Mesenchymal stem cell (in vitro differentiated cells and primary cell): ENCODE measurements around the gene ZNF337.
A peak's percentile ranks its signal among the peaks of the same experiment; 100 is the strongest.
"Not testable (repeated sequence)": the region's sequence is repeated elsewhere in the genome, so short reads cannot be mapped to it uniquely, and the experiment has no call there.

Source experiments
- DNase-seq: peaks from one replicate; pipeline ENCODE4 v3.0.0-alpha.2; 2013
- H2AFZ ChIP-seq: one replicate; pipeline ENCODE4 v1.6.1; 2013; ENCODE audit warnings: low read depth, mild to moderate bottlenecking, control low read depth, inconsistent platforms, low read length, moderate library complexity
- H2AK5ac ChIP-seq: 2 replicates; pipeline ENCODE4 v1.6.1; 2013; ENCODE audit warnings: low read length, moderate library complexity, mild to moderate bottlenecking, inconsistent platforms; ENCODE audit not compliant: severe bottlenecking
- H2BK120ac ChIP-seq: one replicate; pipeline ENCODE4 v1.6.1; 2013; ENCODE audit warnings: low read depth, mild to moderate bottlenecking, inconsistent platforms, low read length, moderate library complexity
- H2BK12ac ChIP-seq, 2 experiments: one replicate each; pipeline ENCODE4 v1.6.1; 2013; ENCODE audit warnings: inconsistent platforms in 2 of 2, low read length in 2 of 2, mild to moderate bottlenecking in 2 of 2, moderate library complexity in 2 of 2, control low read depth in 1 of 2
- H2BK15ac ChIP-seq: one replicate; pipeline ENCODE4 v1.6.1; 2013; ENCODE audit warnings: mild to moderate bottlenecking, low read depth, inconsistent platforms; ENCODE audit not compliant: poor library complexity, severe bottlenecking
- H2BK5ac ChIP-seq: 2 replicates; pipeline ENCODE4 v1.6.1; 2013; ENCODE audit warnings: low read depth, mild to moderate bottlenecking, low read length, control low read depth, inconsistent platforms; ENCODE audit not compliant: poor library complexity, severe bottlenecking
- H3K14ac ChIP-seq, 2 experiments: one replicate each; pipeline ENCODE4 v1.6.1; 2013; ENCODE audit warnings: inconsistent platforms in 2 of 2, low read length in 2 of 2, control low read depth in 1 of 2, mild to moderate bottlenecking in 1 of 2, moderate library complexity in 1 of 2
- H3K18ac ChIP-seq, 2 experiments: one replicate each; pipeline ENCODE4 v1.6.1; 2013; ENCODE audit warnings: inconsistent platforms in 2 of 2, low read length in 2 of 2, control low read depth in 1 of 2, low read depth in 1 of 2, mild to moderate bottlenecking in 1 of 2
- H3K23ac ChIP-seq, 2 experiments: one replicate each; pipeline ENCODE4 v1.6.1; 2013; ENCODE audit warnings: inconsistent platforms in 2 of 2, low read length in 2 of 2, mild to moderate bottlenecking in 2 of 2, moderate library complexity in 2 of 2, control low read depth in 1 of 2
- H3K27ac ChIP-seq: 2 replicates; pipeline ENCODE4 v1.5.1; 2013; ENCODE audit warnings: mild to moderate bottlenecking, moderate library complexity, low read length, control low read depth, inconsistent platforms; ENCODE audit not compliant: poor library complexity, severe bottlenecking
- H3K27me3 ChIP-seq, 2 experiments: 2 replicates each; pipeline versions ENCODE4 v1.6.1 to v1.7.0; 2013; ENCODE audit warnings: low read length in 2 of 2, mild to moderate bottlenecking in 2 of 2, moderate library complexity in 2 of 2, control low read depth in 1 of 2, inconsistent platforms in 1 of 2; ENCODE audit not compliant: control insufficient read depth in 1 of 2, insufficient read depth in 1 of 2
- H3K36me3 ChIP-seq, 2 experiments: 2 replicates each; pipeline versions ENCODE4 v1.6.1 to v1.7.0; 2013; ENCODE audit warnings: low read length in 2 of 2, control low read depth in 1 of 2, inconsistent platforms in 1 of 2, low read depth in 1 of 2, mild to moderate bottlenecking in 1 of 2; ENCODE audit not compliant: insufficient read depth in 2 of 2, control insufficient read depth in 1 of 2
- H3K4ac ChIP-seq, 2 experiments: one replicate each; pipeline ENCODE4 v1.6.1; 2013; ENCODE audit warnings: inconsistent platforms in 2 of 2, low read length in 2 of 2, mild to moderate bottlenecking in 2 of 2, moderate library complexity in 2 of 2, control low read depth in 1 of 2, low read depth in 1 of 2
- H3K4me1 ChIP-seq: 2 replicates; pipeline ENCODE4 v1.6.1; 2013; ENCODE audit warnings: low read depth, low read length, control low read depth; ENCODE audit not compliant: control insufficient read depth, insufficient read depth
- H3K4me2 ChIP-seq: 2 replicates; pipeline ENCODE4 v1.6.1; 2013; ENCODE audit warnings: low read length, mild to moderate bottlenecking, inconsistent platforms; ENCODE audit not compliant: poor library complexity, severe bottlenecking
- H3K4me3 ChIP-seq, 2 experiments: 2 replicates each; pipeline versions ENCODE4 v1.5.1 to v1.7.0; 2013; ENCODE audit warnings: low read length in 2 of 2, mild to moderate bottlenecking in 2 of 2, control low read depth in 1 of 2, low read depth in 1 of 2; ENCODE audit not compliant: insufficient read depth in 1 of 2
- H3K79me1 ChIP-seq: replicated peaks from 2 replicates; pipeline ENCODE4 v1.6.1; 2013; ENCODE audit warnings: mild to moderate bottlenecking, control low read depth, low read length, inconsistent platforms; ENCODE audit not compliant: poor library complexity, severe bottlenecking
- H3K9ac ChIP-seq: 2 replicates; pipeline ENCODE4 v1.7.0; 2013; ENCODE audit warnings: mild to moderate bottlenecking, low read length, moderate library complexity
- H3K9me3 ChIP-seq: 2 replicates; pipeline ENCODE4 v1.7.0; 2013; ENCODE audit warnings: mild to moderate bottlenecking, low read length; ENCODE audit not compliant: control insufficient read depth
- H4K8ac ChIP-seq: one replicate; pipeline ENCODE4 v1.6.1; 2013; ENCODE audit warnings: inconsistent platforms, mild to moderate bottlenecking, low read length, moderate library complexity
- H4K91ac ChIP-seq: one replicate; pipeline ENCODE4 v1.6.1; 2013; ENCODE audit warnings: mild to moderate bottlenecking, low read length, inconsistent platforms
- WGBS: methylation state at CpG from one replicate; pipeline ENCODE4 v1.1.7; 2013; ENCODE audit warnings: mixed read lengths; 5-methylcytosine and 5-hydroxymethylcytosine counted together

Gene ZNF337

DNA sequence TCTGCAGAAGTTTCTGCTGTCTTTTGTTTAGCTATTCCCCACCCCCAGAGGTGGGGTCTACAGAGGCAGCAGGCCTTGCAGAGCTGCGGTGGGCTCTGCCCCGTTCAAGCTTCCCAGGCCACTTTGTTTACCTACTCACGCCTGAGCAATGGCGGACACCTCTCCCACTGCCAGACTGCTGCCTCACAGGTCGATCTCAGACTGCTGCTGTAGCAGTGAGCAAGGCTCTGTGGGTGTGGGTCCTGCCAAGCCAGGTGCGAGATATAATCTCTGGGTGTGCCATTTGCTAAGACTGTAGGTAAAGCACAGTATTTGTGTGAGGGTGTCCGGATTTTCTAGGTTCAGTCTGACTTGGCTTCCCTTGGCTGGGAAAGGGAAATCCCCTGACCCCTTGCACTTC is 23.6 kb upstream of the ZNF337 start:
- peak overlapping the region in 1 of 2 experiments; percentile 83 for H3K14ac ChIP-seq
- no peak overlapping the region for H4K91ac ChIP-seq
- no peak overlapping the region for H2BK5ac ChIP-seq
- peaks cover 33% of the 10 kb centered on the region for H3K9me3 ChIP-seq
- no peak overlapping the region for H2AFZ ChIP-seq
- H3K4me1 ChIP-seq = no peaks in the 10 kb centered on the region
- no peak overlapping the region for H3K23ac ChIP-seq
- H3K27ac ChIP-seq = no peak overlapping the region
- H2BK120ac ChIP-seq = no peak overlapping the region
- no peak overlapping the region for H4K8ac ChIP-seq
- DNase-seq = no peak
- H3K27me3 ChIP-seq = no peaks in the 10 kb centered on the region
- 87% methylated on average over 7 of the region's 7 CpGs for WGBS
- H3K4me2 ChIP-seq = no peak overlapping the region
- peaks cover 10% of the 10 kb centered on the region for H3K79me1 ChIP-seq
- no peak overlapping the region for H2BK15ac ChIP-seq
- H2BK12ac ChIP-seq = no peak overlapping the region
- H2AK5ac ChIP-seq = no peak overlapping the region
- H3K18ac ChIP-seq = no peak overlapping the region
- H3K36me3 ChIP-seq = no peaks in the 10 kb centered on the region
- no peak overlapping the region for H3K4ac ChIP-seq
- no peak overlapping the region for H3K9ac ChIP-seq
- no peak overlapping the region for H3K4me3 ChIP-seq

DNA sequence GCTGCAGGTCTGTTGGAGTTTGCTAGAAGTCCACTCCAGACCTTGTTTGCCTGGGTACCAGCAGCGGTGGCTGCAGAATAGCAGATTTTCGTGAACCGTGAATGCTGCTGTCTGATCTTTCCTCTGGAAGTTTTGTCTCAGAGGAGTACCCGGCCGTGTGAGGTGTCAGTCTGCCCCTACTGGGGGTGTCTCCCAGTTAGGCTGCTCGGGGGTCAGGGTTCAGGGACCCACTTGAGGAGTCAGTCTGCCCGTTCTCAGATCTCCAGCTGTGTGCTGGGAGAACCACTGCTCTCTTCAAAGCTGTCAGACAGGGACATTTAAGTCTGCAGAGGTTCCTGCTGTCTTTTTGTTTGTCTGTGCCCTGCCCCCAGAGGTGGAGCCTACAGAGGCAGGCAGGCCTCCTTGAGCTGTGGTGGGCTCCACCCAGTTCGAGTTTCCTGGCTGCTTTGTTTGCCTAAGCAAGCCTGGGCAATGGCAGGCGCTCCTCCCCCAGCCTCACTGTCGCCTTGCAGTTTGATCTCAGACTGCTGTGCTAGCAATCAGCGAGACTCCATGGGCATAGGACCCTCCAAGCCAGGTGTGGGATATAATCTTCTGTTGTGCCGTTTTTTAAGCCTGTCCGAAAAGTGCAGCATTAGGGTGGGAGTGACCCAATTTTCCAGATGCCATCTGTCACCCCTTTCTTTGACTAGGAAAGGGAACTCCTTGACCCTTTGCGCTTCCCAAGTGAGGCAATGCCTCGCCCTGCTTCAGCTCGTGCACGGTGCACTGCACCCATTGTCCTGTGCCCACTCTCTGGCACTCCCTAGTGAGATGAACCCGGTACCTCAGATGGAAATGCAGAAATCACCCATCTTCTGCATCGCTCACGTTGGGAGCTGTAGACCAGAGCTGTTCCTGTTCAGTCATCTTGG is 22.5 kb upstream of the ZNF337 start:
- not testable (repeated sequence) for H3K27me3 ChIP-seq, H3K4me3 ChIP-seq, H2BK12ac ChIP-seq, H3K36me3 ChIP-seq, H2BK120ac ChIP-seq, H4K8ac ChIP-seq, H2AK5ac ChIP-seq, H2BK15ac ChIP-seq, H3K14ac ChIP-seq, H3K23ac ChIP-seq, H4K91ac ChIP-seq, H3K9ac ChIP-seq, H3K4me1 ChIP-seq, H3K4ac ChIP-seq, H2AFZ ChIP-seq, H3K27ac ChIP-seq, H3K18ac ChIP-seq, H2BK5ac ChIP-seq, DNase-seq, H3K4me2 ChIP-seq
- Histone ChIP-seq H3K9me3 (peaks cover 24% of the 10 kb centered on the region), H3K79me1 (peaks cover 10% of the 10 kb centered on the region)
- WGBS = 63% methylated on average over 18 of the region's 20 CpGs

DNA sequence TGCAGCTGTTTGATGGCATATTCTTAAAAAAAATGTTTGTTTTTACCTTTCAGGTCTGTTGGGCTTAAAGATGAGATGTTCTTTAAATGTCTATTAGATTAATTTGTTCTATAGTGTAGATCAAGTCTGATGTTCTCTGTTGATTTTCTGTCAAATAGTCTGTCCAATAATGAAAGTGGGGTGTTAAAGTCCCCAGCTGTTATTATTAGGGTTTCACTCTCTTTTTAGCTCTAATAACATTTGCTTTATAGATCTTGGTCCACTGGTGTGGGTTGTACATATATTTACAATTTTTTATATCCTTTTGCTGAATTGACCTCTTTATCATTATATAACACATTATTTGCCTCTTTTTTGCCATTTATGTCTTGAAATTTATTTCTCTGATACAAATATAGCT is 11.0 kb upstream of the ZNF337 start:
- H2BK12ac ChIP-seq = no peak overlapping the region
- no peak overlapping the region for H3K4ac ChIP-seq
- no peak overlapping the region for H3K27ac ChIP-seq
- H2BK15ac ChIP-seq = no peak overlapping the region
- H2AK5ac ChIP-seq = no peak overlapping the region
- H3K9ac ChIP-seq = no peak overlapping the region
- H4K8ac ChIP-seq = no peak overlapping the region
- peaks cover 4% of the 10 kb centered on the region for H3K79me1 ChIP-seq
- no peaks in the 10 kb centered on the region for H3K27me3 ChIP-seq
- H3K4me1 ChIP-seq = no peaks in the 10 kb centered on the region
- H3K23ac ChIP-seq = no peak overlapping the region
- no peak overlapping the region for H3K14ac ChIP-seq
- H2AFZ ChIP-seq = no peak overlapping the region
- no peak overlapping the region for H3K4me3 ChIP-seq
- H3K4me2 ChIP-seq = no peak overlapping the region
- no peak overlapping the region for H4K91ac ChIP-seq
- H3K18ac ChIP-seq = no peak overlapping the region
- DNase-seq = no peak
- no peaks in the 10 kb centered on the region for H3K36me3 ChIP-seq
- H2BK5ac ChIP-seq = no peak overlapping the region
- peaks cover 5% of the 10 kb centered on the region for H3K9me3 ChIP-seq
- H2BK120ac ChIP-seq = no peak overlapping the region

DNA sequence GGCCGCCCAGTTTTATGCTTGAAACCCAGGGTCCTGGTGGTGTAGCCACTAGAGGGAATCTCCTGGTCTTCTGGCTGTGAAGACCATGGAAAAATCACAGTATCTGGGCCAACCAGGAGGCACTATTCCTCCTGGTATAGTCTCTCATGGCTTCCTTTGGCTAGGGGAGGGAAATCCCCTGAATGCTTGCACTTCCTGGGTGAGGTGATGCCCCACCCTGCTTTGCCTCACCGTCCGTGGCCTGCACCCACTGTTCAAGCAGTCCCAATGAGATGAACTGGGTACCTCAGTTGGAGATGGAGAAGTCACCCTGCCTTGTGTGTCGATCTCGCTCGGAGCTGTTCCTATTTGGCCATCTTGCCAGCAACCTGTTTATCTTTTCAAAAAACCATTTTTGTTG is 10.1 kb upstream of the ZNF337 start:
- H2BK12ac ChIP-seq = no peak overlapping the region
- no peak overlapping the region for H2BK120ac ChIP-seq
- H2AFZ ChIP-seq = no peak overlapping the region
- no peak overlapping the region for H2BK5ac ChIP-seq
- H3K18ac ChIP-seq = no peak overlapping the region
- no peak overlapping the region for H3K27ac ChIP-seq
- H3K14ac ChIP-seq = no peak overlapping the region
- no peak overlapping the region for H4K91ac ChIP-seq
- peaks cover 4% of the 10 kb centered on the region for H3K79me1 ChIP-seq
- 91% methylated on average over 6 of the region's 6 CpGs for WGBS
- H2BK15ac ChIP-seq = no peak overlapping the region
- H3K4ac ChIP-seq = no peak overlapping the region
- no peak overlapping the region for H2AK5ac ChIP-seq
- no peak overlapping the region for H3K9ac ChIP-seq
- no peak overlapping the region for H3K4me2 ChIP-seq
- no peaks in the 10 kb centered on the region for H3K36me3 ChIP-seq
- no peak for DNase-seq
- peaks cover under 1% of the 10 kb centered on the region for H3K9me3 ChIP-seq
- H4K8ac ChIP-seq = no peak overlapping the region
- H3K23ac ChIP-seq = no peak overlapping the region
- H3K4me1 ChIP-seq = no peaks in the 10 kb centered on the region
- no peak overlapping the region for H3K4me3 ChIP-seq
- no peaks in the 10 kb centered on the region for H3K27me3 ChIP-seq
